ENCODE data around the gene RAB11FIP2.

The RAB11FIP2 gene

DNA sequence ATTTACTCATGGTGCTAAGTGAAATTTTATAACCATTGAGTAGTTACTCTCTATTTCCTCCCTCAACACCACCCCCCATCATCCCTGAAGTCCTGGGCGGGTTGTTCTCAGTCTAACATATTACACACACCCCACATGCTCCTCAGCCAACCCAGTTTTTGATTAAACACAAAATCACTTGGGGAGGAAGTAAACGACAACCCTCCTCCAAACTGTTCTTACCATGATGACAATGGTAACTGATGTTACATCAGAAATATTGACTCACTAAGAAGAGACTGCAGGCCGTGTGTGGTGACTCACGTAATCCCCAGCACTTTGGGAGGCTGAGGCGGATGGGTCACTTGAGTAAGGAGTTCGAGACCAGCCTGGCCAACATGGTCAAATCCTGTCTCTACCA lies 44.2 kb downstream of the RAB11FIP2 start:
- peak; percentile 64 for DNase-seq (ENCODE audit: low read depth)
- TF ChIP-seq CTCF (conservative IDR thresholded peaks at IDR 0.05; ENCODE audit: low read length) = no peak
- H3K4me3 ChIP-seq (ENCODE audit: low read length) = no peak overlapping the region

DNA sequence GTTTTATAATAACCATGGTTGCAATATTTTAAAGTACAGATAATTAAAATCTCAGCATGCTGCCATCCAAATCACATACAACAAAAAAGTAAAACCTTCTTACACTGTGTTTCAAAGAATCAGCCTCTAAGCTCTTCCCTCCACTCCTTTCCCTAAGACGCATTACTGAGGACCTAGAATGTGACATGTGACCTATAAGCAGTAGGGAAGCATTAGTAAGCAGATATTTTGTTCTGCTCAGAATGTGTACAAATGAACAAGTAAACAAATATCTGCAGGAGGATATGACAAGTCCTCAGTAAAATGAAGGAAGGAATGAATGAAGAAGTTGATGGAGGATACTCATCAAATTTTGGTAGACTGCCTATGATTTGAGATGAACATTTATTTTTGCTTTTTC lies 49.1 kb downstream of the RAB11FIP2 start:
- TF ChIP-seq CTCF (conservative IDR thresholded peaks at IDR 0.05; ENCODE audit: low read length) = no peak
- DNase-seq (ENCODE audit: low read depth) = no peak
- no peak overlapping the region for H3K4me3 ChIP-seq (ENCODE audit: low read length)

DNA sequence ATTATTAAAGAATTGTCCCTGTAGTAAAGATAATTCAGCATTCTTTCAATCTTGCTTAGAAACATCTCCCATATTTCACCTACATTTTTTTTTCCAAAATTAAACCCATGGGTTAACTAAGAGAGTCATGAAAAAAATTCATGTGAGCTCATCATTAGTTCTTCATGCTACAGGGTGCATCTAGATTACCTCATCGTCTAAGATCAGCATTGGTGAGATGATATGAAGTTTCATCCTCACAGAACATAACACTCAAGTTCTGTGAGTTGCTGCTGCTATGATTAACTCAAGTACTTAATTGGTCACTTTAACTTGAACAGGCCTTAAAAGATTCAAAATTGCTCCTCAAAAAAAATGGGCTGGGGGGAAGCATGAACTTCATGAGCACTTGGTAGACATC lies 50.0 kb downstream of the RAB11FIP2 start:
- no peak overlapping the region for H3K4me3 ChIP-seq (ENCODE audit: low read length)
- TF ChIP-seq CTCF (conservative IDR thresholded peaks at IDR 0.05; ENCODE audit: low read length) = no peak
- DNase-seq (ENCODE audit: low read depth) = no peak

- no peak overlapping the region for H3K4me3 ChIP-seq (ENCODE audit: low read length)
- no peak for TF ChIP-seq CTCF (conservative IDR thresholded peaks at IDR 0.05; ENCODE audit: low read length)
- DNase-seq (ENCODE audit: low read depth) = no peak
These were observed 52.0 kb downstream of the RAB11FIP2 start for GRCh38 chr10:117994771-117995170.

DNA sequence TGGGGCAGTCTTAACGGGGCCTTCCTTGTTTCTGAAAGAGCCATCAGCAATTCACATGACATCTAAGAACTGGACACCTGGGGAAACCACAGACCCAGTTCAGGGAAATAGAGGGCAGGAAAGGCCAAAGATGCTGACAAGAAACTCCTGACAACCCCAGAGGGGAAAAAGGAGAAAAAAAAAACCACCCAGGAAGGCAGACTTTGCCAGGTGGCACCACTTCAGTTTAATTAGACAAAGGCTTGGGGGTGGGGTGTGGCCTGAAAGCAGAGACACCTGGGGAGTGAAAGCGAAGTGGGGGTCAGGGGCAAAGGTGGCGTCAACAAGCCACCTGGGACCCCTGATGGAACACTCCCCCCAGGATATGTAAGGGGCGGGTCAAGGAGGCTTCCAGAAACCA lies 53.6 kb downstream of the RAB11FIP2 start:
- no peak overlapping the region for H3K4me3 ChIP-seq (ENCODE audit: low read length)
- DNase-seq (ENCODE audit: low read depth) = no peak
- no peak for TF ChIP-seq CTCF (conservative IDR thresholded peaks at IDR 0.05; ENCODE audit: low read length)

GRCh38 chr10:117991701-117992100 lies 55.0 kb downstream of the RAB11FIP2 start:
- no peak overlapping the region for H3K4me3 ChIP-seq (ENCODE audit: low read length)
- no peak for TF ChIP-seq CTCF (conservative IDR thresholded peaks at IDR 0.05; ENCODE audit: low read length)
- no peak for DNase-seq (ENCODE audit: low read depth)

- DNase-seq (ENCODE audit: low read depth) = no peak
- H3K4me3 ChIP-seq (ENCODE audit: low read length) = no peak overlapping the region
- TF ChIP-seq CTCF (conservative IDR thresholded peaks at IDR 0.05; ENCODE audit: low read length) = no peak
These were observed 56.8 kb downstream of the RAB11FIP2 start for GRCh38 chr10:117989962-117990361.

All from AG10803 (cell line).